NCI-H128 (cell line): ENCODE measurements around the gene SMKR1.
"Not testable (repeated sequence)": the region's sequence is repeated elsewhere in the genome, so short reads cannot be mapped to it uniquely, and the experiment has no call there.

Source experiments
- DNase-seq: peaks from one replicate; lab custom pipeline; 2025; ENCODE audit not compliant: unreplicated experiment; lab: John Stamatoyannopoulos, UW

The SMKR1 gene

DNA sequence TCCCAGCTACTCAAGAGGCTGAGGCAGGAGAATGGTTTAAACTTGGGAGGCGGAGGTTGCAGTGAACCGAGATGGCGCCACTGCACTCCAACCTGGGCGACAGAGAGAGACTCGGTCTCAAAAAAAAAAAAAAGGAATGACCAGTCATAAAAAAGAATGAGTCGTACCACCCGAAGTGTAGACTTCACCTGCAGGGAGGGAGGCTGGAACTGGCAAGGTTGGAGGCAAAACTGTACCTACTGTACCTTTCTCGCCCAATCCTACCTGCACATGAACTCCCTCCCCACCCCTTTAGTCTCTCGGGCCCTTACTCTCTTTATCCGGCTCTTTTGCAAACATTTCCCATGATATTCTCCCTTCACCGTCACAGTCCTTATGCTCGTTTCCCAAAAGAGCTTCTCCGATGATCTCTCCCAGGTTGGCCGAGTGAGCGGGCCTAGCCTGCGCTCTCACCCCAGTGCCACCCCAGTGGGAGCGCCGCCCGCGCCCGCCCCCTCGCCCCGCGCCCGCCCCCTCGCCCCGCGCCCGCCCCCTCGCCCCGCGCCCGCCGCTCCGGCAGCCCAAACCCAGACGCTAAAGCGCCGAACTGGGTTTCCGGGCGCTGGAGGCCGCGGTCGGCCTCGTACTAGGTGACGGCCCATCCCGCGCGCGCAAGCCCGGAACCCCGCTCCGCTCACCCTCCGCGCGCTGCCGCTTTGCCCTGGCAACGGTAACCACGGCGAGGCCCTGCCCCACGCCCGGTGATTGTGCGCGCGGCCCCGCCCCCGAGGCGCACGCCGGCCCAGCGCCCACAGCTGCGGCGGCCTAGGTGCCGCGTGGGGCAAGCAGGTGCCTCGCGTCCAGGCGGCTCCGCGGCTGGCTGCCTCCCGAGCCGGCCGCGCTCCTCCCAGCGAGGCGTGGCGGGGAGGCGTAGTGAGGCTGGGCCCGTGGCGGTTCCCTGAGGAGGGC lies at the start of gene SMKR1:
SMKR1 (plus strand) TSS at position 772 of the 948 bp plus-strand sequence. CDS start 294 bp downstream, outside the sequence.
- peak; percentile 56 for DNase-seq

- no peak for DNase-seq
Measured at GRCh38 chr7:129452589-129453231, 49.6 kb upstream of the SMKR1 start.

DNA sequence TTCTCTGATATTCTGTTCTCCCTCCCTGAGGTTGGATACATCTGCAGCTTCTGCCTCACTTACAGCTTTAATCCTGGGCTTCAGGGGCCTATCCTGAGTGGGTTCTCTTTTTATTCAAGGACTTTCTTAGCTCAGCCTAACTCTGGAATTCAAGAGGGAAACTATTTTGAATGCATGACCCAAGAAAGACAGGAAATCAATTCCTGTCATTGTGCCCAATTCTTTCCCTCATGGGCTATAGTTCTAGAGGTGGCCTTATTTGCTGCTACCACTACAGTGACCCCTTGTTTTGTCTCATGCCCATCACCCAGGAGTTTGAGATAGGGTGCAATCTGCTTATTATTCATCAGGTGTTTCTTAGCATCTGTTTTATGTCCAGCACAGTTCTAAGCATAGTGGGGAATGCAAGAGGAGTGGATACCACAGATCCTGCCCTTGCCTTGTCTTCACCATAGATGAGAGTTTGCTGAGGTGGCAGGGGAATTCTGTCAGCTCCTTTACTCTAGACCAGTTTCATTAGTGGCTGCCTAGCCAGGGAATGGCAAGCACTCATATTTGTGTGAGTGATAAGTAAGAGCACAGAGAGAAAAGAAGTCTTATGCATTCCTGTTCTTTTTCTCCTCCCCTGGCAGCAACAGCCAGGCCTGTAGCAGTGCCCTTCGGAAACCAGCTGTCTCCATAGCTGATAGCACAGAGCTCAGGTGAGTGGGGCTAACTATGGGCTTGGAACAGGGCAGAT lies 48.7 kb upstream of the SMKR1 start:
- no peak for DNase-seq

DNA sequence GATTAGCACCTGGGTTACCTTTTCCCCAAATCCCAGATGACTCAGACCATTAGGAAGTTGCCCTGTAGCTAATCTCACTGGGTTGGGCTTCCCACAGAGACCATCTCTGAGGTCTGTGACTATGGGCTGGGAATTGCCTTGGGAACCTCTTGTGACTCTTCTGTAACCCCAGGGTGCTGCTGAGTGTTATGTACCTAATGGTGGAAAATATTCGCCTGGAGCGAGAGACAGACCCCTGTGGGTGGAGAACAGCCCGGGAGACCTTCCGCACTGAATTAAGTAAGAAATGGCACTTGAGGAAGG lies 48.1 kb upstream of the SMKR1 start:
- DNase-seq: no peak

DNA sequence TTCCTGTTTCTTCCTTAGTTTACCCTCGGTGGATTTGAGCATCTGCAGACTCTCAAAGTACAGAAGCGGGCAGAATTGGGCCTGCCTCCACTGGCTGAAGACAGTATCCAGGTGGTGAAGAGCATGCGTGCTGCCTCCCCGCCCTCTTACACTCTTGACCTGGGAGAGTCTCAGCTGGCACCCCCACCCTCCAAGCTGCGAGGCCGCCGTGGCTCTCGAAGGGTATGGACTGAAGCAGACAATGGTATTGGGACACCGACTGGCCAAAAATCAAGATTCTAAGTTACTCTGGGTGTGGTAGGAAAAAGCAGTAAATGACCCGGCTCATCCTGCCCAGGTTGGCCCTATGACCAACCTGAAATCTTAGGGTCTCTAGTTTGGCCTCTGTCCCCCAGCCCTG lies 45.9 kb upstream of the SMKR1 start:
- DNase-seq: no peak

DNA sequence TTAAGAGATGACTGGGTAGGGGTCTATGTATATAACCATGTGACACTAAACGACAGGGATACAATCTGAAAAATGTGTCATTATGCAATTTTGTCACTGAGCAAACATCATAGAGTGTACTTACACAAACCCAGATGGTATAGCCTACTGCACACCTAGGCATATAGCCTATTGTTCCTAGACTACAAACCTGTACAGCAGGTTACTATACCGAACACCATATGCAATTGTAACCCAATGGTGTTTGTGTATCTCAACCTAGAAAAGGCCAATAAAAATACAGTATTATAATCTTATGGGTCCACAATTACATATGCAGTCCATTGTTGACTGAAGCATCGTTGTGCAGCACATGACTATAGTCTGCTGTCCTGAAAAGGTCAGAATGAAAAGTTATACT lies 45.2 kb upstream of the SMKR1 start:
- DNase-seq: no peak

DNA sequence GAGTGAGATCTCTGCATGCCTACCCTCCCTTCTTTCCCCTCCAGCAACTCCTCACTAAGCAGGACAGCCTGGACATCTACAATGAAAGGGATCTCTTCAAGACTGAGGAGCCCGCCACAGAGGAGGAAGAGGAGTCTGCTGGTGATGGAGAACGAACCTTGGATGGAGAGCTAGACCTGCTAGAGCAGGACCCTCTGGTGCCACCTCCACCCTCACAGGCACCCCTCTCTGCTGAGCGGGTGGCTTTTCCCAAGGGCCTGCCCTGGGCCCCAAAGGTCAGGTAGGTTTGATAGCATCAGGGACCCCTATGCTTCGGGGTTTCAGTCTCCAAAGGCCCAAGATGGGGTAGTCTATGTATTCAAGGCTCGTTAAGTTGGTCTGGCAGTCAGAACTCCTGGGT lies 44.2 kb upstream of the SMKR1 start:
- DNase-seq: no peak

DNA sequence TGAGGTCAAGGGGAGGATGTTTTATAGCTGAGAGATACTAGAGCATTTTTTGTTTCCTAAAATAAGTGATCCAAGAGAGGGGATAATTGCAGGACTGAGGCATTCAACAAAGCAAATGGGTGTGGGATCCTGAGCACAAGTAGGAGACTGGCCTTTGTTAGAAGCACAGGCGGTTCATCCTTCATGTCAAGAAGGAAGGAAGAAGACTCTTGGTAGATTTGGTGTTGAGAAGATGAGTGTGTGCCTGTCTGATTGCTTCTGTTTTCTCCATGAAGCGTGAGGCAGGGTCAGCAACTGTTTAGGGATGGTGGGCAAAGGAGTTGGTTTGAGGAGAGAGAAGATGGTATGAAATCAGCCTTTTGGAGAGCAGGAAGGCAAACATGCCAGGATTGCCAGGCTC lies 40.5 kb upstream of the SMKR1 start:
- no peak for DNase-seq

DNA sequence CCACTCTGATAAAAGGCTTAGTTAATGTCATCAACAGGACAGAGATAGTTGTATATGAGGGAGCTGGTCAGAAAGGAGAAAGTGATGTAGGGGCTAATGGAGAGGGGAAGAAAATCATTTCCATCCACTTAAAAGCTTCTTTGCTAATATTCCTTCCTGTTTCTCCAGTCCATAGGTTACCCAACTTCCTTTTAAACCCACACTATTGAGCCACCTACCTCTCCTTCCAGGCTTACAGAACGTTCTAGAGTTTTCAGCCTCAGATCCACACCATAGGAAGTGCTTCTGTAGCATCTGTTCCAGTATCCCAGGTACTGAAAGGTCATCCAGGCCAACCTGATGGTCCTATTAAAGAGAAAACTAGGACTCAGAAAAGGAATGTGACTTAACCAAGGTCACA lies 39.9 kb upstream of the SMKR1 start:
- DNase-seq: no peak

GRCh38 chr7:129464194-129464593 lies 38.1 kb upstream of the SMKR1 start:
- DNase-seq: no peak

DNA sequence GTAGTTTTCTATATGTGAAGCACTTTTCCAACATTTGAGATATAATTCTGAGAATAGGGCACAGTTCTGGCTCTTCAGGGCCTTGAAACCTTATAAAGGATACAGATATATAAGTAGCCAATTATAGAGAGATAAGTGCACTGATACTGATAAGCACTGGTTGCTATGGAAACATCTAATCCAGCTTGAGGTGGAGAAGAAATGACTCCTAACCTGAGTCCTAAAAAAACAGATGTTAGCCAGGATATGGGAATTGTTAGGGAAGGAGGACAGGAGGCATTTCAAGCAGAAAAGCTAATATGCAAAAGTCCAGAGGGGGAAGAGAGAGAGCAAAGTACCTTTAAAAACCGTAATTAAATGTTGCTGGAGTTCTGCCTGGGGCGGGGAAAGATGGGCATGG lies 37.3 kb upstream of the SMKR1 start:
- no peak for DNase-seq

- DNase-seq: no peak
Measured at GRCh38 chr7:129466796-129467195, 35.5 kb upstream of the SMKR1 start.

DNA sequence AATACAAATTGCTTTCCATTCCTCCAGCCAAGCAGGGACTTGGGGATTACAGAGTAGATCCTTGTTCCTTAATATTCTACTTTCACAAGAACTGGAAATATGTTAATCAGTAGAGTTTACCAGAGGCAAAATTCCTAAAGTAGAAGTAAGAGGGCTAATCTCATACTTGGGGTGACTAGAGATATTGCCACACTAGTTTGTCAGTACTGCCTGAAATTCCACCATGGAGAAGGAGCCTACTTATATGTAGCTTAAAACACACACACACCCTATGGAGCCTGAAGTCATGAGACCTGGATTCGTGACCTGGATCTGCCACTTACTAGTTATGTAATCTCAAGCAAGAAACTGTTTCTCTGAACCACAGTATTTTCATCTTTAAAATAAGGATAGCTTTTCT lies 34.2 kb upstream of the SMKR1 start:
- no peak for DNase-seq

- no peak for DNase-seq
Measured at GRCh38 chr7:129468547-129468946, 33.8 kb upstream of the SMKR1 start.

DNA sequence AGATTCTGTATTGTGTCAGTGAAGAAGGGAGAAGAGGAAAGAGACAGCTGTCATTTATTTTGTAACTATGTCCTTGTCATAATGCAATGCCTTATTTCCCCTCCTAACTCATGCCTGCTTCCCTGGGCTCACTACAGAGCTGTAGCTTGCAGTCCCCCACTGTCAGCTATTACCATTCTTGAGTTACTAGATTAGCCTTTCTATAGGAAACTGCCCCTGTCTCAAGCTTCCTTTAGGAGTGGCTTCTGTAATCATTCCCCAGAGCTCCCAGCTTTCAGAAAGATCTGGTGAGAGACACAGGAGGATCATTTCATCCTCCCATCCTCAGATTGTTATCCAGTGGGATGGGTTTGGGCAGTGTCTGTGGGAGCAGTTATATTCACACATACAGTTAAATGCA lies 32.4 kb upstream of the SMKR1 start:
- no peak for DNase-seq

- DNase-seq: no peak
Measured at GRCh38 chr7:129470411-129470810, 31.9 kb upstream of the SMKR1 start.

- no peak for DNase-seq
Measured at GRCh38 chr7:129471402-129471827, 30.9 kb upstream of the SMKR1 start.

GRCh38 chr7:129475931-129476330 lies 26.4 kb upstream of the SMKR1 start:
- DNase-seq: not testable (repeated sequence)

DNA sequence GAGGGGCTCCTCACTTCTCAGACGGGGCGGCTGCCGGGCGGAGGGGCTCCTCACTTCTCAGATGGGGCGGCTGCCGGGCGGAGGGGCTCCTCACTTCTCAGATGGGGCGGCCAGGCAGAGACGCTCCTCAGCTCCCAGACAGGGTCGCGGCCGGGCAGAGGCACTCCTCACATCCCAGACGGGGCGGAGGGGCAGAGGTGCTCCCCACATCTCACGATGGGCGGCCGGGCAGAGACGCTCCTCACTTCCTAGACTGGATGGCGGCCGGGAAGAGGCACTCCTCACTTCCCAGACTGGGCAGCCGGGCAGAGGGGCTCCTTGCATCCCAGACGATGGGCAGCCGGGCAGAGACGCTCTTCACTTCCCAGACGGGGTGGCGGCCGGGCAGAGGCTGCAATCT lies 25.9 kb upstream of the SMKR1 start:
- DNase-seq: not testable (repeated sequence)

GRCh38 chr7:129479831-129480230 lies 22.5 kb upstream of the SMKR1 start:
- no peak for DNase-seq

DNA sequence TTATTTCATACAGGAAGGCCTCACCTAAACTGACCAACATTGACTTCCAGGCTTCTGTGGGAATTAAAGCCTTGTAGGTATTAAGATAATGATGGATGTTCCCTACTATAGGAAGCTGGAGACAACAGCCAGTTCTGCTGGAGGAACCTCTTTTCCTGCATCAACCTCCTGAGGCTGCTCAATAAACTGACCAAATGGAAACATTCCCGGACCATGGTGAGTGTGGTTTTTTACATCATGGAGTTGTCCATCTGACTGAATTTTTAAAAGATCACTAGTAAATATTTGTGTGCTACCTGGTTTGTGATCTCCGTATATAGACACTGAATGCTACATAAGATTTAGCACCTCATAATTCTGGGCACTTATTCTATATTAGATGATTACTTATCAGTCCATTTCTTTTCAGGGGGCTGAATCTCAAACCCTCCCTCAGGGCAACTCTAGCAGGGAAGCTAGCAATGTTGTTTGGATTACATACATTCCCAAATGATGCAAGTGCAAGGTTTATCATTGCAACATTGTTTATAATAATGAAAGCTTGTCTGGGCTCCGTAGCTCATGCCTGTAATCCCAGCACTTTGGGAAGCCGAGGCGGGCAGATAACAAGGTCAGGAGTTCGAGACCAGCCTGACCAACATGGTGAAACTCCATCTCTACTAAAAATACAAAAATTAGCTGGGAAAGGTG lies 21.5 kb upstream of the SMKR1 start:
- no peak for DNase-seq
